NCI-H1048 (cell line): Measurements from ENCODE around the gene SPRYD3.
"Not testable (repeated sequence)": the region's sequence is repeated elsewhere in the genome, so short reads cannot be mapped to it uniquely, and the experiment has no call there.

Experiments
- DNase-seq: peaks from one replicate; lab custom pipeline; 2025; lab: John Stamatoyannopoulos, UW

SPRYD3 gene

GRCh38 chr12:53101931-53102781, 23.0 kb upstream of the SPRYD3 start:
- no peak for DNase-seq

DNA sequence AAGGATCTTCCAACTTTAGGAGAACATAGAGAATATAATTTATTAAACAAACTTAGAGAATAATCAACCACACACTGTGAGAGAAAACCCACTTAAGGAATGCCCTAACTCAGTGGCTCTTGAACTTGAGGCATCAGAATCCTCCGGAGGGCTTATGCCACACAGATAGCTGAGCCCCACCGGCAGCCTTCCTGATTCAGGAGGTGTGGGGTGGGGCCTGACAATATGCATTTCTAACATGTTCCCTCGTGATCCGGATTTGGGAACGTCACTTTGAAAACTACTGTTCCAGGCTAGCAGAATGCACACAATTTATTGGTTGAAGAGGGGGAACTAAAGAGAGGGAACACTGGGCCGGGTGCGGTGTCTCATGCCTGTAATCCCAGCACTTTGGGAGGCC, 22.1 kb upstream of the SPRYD3 start:
- no peak for DNase-seq

DNA sequence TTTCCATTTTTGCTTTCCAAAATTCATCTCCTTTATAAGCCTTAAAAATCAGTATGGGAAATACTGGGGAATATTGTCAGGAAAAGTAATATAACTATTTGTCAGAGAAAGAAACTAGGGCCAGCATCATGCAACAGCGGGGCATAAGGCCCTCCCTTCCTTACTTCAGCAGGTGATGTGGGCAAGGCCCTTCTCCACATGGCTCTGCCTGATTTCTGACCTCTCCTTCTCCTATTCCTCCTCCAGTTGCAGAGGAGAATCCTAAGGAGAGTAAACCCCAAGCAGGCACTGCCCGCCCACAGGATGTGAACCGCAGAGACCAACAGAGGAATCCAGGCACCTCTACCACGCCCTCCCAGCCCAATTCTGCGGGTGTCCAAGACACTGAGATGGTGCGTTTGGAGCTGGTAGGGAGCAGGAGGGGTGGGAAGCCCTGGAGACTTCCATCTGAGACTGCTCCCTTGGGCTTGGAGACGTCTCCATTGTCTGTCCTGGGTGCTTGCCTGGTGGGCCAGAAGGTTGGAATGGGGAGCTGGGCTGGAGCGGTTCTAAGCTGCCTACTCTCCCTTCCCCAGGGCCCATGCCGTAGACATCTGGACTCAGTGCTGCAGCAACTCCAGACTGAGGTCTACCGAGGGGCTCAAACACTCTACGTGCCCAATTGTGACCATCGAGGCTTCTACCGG, 21.4 kb upstream of the SPRYD3 start:
- DNase-seq, result no peak

DNA sequence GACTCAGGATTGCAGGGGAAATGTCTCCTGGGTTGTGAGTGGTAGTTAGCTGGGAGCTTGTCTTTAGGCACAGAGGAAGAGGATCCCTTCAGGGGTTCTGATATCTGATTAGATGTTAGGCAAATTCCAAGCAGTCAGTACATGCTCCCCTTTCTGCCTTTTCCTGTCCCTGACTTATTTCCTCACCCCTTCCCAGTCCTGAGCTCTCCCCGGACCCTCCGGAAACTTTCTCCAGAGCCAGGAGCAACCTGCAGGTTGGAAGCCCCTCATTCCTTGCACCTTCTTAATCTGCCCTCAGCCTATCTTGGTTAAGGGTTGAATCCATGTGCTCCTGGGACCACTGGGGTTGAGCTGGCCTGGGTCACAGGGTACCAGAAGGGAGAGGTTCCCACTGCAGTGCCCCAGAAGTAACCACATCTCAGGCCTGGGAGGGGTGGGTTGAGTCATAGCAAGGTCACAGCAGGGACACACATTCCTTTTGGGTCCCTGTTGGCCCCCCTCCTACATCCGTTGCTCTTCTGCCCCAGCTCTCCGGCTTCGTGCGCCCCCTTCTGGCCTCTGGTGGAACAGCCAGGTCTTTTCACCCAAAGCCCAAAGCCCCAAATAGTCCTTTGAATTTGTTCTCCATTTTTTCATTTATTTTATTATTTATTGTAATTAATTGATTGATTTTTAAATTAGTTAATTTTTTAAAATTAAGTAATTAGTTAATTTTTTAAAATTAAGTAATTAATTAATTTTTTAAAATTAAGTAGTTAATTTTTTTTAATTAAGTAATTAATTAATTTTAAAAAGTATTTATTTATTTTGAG, 20.1 kb upstream of the SPRYD3 start:
- peak; percentile 24 for DNase-seq

GRCh38 chr12:53098354-53098981, 19.3 kb upstream of the SPRYD3 start:
- no peak for DNase-seq

GRCh38 chr12:53097564-53098353, 18.6 kb upstream of the SPRYD3 start, which contains the start of gene IGFBP6:
TSS of gene IGFBP6 (plus strand) at chr12:53097667. CDS start at chr12:53097718, 51 bp downstream.
- peak; percentile 3 for DNase-seq

DNA sequence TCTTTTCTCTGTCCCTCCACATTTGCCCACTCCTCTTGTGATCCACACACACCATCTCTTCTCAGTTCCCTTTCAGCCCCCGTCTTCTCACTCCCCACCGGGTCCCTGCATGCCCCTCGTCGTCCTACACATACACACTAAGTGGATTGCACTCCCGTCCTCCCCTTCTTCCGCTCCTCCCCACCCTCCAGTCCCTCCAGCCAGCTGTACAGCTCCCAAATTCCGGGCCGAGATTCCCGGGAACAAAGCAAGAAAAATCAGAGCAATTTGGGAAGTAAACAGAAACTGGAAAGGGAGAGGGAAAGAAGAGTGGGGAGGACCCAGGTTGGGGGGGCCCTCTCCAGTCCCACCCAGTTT, 18.0 kb upstream of the SPRYD3 start:
- no peak for DNase-seq

GRCh38 chr12:53096759-53097158, 17.6 kb upstream of the SPRYD3 start:
- no peak for DNase-seq

DNA sequence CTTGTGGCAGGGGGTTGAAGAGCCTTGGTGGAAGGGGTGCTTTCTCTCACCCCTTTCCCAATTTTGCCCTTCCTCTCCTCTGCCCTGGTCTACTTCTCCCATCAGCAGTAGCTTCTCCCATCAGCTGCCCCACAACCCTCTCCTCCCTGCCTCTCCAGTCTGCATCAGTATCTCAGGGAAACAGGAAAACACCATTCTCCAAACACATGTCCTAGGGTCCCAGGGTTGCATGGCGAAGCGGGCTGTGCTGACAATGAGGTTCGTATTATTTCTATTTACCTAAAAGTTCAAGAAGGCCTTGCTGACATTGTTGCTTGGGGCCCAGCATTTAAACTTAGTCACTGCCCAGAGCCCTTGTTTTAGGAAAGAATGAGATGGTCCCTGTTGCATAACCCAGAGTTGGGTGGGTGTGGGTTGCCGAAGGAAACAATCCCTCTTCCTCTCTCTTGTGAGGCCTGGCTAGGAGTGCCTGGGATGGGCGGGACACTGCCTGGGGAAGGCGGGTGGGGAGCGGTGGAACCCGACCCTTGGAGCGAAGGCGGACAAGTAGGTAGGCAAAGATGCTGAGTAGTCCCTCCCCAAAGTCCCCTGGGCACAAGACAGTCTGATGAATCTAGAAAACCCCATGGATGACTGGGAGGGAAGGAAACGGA, 17.0 kb upstream of the SPRYD3 start:
- no peak for DNase-seq

GRCh38 chr12:53095596-53095895, 16.4 kb upstream of the SPRYD3 start:
- DNase-seq, result not testable (repeated sequence)

GRCh38 chr12:53094796-53095595, 15.8 kb upstream of the SPRYD3 start:
- not testable (repeated sequence) for DNase-seq

DNA sequence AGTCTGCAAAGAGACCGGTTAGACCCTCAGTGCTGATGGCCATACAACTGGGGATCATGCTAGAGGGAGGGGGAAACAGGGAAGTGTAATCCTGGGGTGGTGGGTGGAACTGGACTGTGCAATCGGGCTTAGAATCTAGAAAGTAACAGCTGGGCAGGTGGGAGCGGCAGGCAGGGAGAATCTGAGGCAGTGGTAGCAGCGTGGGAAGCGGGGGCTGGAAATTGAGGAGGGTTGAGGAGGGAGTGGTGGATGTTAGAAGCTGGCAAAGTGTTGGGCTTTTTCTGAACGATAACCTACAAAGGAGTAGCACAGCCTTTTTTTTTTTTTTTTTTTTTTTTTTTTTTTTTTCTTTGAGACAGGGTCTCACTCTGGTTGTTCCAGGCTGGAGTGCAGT, 15.2 kb upstream of the SPRYD3 start:
- DNase-seq, result no peak

DNA sequence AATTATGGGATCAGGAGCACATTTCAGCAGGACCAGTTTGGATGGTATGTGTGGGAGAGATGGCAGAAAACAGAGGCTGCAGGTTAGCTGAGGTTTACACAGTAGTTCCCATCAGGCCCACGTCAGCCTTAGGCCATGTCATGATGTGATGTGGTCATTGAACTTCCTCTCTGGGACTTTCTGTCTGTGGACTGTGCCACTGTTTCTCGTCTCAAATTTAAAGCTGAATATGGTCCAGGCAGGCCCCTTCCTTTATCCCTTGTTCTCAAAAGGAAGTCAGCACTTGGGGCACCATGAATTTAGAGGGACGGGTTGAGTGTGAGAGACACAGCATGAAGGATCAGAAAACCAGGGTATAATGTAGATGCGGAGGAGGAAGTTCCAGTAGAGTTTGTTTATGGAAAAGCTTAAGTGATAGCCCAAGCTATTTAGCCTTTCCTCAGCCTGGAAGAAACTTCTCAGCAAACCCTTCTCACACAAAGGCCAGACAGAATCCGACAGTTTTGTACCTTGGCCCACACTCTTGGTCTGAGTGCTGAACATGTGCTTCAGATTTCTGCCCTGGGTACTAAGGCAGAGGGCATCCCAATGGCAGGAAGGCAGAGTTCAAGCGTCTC, 14.7 kb upstream of the SPRYD3 start:
- DNase-seq, result no peak

DNA sequence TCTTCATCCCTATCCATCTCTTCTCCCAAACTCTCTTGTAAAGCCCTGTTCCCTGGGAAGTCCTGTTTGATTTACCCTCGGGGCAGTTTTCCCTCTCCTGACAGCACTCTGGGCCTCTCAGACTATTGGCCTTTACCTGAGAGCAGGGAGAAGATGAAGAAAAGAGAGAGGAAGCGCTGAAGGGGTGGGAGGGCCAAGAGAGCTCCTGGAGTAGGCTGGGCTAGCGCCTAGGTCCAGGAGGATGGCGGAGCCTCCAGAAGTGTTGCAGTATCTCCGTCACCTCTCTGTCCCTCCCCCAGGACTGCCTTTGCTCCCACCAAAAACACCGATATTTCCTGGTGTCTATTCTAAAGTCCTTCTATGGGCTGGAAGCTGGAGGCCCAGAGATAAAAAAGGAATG, 12.6 kb upstream of the SPRYD3 start:
- DNase-seq, result no peak

GRCh38 chr12:53090554-53090953, 11.4 kb upstream of the SPRYD3 start:
- DNase-seq, result no peak

GRCh38 chr12:53090105-53090504, 10.9 kb upstream of the SPRYD3 start:
- no peak for DNase-seq

DNA sequence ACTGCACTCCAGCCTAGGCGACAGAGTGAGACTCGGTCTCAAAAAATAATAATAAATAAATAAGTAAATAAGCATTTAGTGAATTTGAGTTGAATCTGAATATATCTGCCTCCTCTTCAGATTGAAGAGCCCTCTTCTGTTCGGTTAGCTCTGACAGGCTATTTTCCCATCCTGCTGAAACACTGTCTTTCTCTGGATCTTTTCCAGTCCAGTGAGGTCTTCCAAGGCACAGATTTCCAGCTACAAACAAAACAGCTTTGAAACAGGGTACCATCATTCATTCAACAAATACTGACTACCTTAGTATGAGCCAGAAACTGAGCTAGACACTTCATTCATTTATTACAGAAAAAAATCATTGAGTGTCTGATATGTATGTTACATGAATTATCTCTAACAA, 7.2 kb upstream of the SPRYD3 start:
- DNase-seq, result no peak

DNA sequence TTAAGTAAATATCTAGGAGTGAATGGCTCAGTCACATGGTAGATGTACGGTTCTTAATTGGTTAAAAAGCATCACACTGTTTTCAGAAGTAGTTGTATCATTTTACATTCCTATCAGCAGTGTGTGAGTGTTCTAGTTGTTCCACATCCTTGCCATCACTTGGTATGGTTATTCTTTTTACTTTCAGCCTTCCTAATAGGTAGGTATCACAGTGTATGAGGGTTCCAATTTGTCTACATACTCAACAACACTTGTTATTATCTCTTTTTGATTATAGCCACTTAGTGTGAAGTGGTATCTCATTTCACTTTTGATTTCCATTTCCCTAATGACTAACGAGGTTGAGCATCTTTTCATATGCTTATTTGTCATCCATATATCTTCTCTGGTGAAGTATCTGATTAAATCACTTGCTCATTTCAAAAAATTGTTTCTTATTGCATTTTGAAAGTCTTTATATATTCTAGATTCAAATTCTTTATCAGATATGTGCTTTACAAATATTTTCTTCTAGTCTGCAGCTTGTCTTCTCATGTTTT, 3.5 kb upstream of the SPRYD3 start:
- DNase-seq, result no peak

- DNase-seq, result no peak
These were observed 565 bp downstream of the SPRYD3 start for GRCh38 chr12:53078425-53079225.
